NT2/D1 (cell line): ENCODE data around the gene ABCB9.

Experiments used
- SUZ12 ChIP-seq: IDR thresholded peaks from 2 replicates; pipeline ENCODE4 v1.6.1; 2011; ENCODE audit not compliant: insufficient read length, insufficient read depth; ENCODE audit errors: extremely low read depth
- YY1 ChIP-seq: IDR thresholded peaks from 2 replicates; pipeline ENCODE4 v1.6.1; 2011; ENCODE audit not compliant: insufficient read length, insufficient read depth

- TF ChIP-seq YY1: no peak
- TF ChIP-seq SUZ12: no peak
Observed at GRCh38 chr12:122990961-122991622, 24.8 kb upstream of the ABCB9 start.
